ENCODE measurements around the gene CPTP.

Gene CPTP

DNA sequence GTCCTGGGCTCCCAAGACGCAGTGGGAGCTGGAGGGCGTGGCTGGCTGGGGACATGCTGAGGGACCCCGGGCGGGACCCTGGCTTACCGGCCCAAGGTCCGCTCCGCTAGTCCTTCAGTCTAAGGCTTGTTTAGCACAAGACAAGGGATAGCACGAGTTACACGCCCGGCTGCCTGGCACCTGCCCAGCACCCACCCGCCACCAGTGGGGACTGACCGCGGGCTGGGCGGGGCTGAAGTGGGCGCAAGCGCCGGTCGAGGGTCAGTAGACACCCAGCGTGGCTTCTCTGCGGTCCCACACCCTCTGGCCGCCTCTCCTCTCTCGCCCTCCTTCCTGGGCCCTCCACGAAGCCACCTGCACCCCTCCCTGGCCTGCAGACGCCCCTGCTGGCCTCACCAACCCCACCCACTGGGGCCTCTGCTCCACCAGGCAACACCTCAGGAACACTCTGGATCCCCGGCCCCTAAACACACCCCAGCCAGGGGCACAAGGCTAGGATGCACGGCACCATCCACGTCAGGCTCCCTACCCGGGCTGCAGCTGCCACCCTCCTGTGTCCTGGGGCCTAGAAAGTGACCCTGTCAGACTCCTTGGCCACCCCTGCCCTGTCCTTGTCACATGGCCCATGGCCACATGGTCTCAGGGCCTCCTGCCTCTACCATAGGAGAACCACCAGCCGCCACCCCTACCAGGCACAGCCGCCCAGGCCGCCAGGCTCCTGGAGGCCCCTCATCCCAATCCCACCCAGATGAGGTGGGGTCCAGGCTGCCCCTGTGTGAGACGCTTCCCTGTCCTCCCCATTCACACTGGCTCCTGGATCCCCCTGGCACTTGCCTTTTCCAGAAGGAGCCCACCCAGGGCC is 12.6 kb downstream of the CPTP start:
- DNase-seq = no peak

GRCh38 chr1:1337793-1338147 is 13.2 kb downstream of the CPTP start:
- DNase-seq = no peak

DNA sequence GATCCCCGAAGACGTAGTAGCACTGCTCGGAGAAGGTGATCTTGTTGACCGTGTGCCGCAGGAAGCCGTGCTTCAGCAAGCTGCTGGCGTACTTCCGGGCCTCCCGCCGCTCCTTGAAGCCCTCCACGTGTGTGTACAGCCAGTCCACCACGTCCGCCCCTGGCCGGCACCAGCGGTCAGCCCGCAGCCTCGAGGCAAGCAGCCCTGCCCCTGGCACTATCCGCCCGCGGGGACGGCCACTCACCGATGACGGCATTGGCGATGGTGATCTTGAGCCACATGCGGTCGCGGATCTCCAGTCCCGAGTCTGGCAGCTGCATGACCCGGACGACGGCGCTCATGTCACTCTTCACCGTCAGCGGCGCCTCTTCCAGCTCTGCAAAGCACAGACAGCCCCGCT is 13.7 kb downstream of the CPTP start:
- DNase-seq = no peak

DNA sequence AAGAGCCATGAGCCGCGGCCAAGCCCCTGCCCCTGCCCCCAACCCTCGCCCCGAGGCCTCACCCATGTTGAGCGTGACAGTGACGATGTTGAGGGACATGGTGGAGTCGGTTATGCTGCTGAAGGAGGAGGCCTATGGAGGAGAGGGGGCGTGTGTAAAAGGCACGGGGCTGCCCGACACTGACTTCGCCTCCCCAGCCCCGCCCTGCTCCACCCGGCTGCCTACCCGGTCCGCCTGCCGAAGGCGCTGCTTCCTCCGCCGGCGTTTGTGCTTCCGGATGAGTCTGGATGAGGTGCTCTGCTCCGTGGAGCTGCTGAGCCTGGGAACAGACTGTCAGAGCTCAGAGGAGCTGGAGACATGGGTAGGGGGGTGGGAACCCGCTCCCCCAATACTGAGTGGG is 15.6 kb downstream of the CPTP start:
- DNase-seq = no peak

- DNase-seq = no peak
Observed at GRCh38 chr1:1340791-1341548, 16.4 kb downstream of the CPTP start.

DNA sequence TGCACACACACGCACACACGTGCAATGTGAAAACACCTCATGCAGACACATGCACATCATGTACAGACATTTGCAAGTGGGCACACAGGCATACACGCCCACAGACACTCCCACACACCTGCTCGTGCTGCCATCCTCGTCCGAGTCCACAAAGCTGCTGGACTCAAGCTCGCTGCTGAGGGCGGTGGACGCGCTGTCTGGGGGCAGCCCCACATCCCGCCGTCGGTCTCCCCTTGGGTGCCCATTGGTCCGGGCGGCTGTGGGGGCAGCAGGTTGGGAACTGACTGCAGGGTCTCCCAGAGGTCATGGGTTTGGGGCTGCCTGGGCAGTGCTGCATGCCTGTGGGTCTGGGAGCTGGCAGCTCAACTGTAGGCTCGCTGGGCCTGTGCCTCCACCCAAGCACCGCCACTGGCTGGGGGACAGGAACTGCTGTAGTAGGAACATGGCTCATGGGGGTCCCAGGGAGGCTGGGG is 17.0 kb downstream of the CPTP start:
- no peak for DNase-seq

GRCh38 chr1:1342061-1342562 is 17.5 kb downstream of the CPTP start:
- no peak for DNase-seq

DNA sequence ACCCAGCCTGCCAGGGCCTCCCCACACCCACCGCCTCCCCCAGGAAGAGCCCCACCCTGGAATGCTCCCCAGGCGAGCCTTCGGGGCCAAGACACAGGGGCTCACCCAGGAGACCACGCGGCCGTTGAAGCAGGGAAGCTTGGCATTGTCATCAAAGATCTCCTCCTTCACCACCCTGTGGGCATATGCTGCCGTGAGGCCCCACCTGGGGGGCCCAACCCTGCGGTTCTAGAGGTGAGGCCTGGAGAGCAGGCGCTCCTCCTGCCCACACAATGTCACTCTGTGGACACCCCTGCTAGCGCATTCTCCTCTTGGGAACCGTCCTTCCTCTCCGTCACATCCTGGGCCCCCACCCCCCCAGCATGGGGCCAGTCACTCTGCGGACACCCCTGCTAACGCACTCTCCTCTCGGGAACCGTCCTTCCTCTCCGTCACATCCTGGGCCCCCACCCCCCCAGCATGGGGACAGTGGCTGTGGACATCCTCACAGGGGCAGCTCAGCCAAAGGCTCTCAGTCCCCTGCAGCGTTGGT is 18.0 kb downstream of the CPTP start:
- DNase-seq = no peak

GRCh38 chr1:1343811-1344421 is 19.3 kb downstream of the CPTP start:
- DNase-seq = no peak

DNA sequence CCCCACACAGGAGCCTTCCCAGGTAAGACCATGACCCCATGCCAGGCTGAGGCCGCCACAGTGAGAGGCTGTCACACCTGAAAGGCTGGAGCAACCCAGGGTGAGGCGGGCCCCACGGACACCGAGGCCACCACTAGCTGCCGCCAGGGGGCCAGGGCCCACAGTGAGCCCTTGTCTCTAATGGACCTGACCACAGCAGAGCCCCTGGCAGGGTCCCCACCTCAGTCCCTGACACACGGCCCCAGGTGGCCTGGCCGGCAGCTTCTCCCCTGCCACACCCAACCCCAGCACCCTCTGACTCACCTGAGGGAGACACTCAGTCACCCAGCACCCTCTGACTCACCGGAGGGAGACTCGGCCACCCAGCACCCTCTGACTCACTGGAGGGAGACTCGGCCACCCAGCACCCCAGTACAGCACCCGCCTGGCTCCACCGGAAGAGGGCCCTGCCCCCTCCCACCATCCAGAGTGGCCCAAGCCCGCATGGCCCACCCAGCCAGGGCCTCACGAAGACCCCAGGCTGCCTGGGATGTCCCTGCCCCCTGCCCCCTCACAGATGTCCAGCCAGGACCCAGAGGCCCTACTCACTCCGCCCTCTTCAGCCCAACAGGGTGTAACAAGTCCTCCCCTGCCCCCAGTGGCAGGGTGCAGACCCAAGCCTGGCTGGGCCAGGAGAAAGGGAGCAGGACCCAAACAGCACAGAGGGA is 20.2 kb downstream of the CPTP start:
- DNase-seq = no peak

GRCh38 chr1:1345384-1345783 is 20.8 kb downstream of the CPTP start:
- DNase-seq = no peak

DNA sequence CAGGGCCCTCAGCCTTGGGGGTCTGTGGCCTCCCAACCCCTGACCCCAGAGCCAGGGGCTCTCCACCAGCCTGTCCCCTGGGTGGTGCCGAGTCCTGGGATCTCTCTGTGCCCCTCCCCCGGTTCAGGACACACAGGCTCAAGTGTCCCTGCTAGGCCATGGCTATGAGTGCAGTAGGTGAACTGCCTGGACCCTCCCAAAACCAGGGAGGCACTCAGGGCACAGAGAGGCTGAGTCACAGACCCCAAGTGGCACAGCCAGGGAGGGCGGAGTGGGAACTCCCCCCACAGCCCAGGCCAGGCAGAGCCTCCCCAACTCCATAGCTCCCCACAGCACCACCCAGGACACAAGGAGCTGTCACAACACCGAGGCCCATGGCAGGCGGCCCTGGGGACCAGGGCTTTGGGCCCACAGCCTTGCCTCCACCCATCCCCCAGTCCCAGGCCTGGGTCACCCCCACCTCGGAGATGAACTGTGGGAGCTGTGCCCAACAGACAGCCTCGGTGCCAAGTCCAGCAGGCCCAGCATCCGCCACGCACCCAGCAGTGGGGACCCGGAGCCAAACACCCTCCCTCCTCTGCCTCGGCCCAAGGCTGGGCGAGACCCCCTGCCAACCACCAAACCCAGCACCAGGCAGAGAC is 21.4 kb downstream of the CPTP start:
- no peak for DNase-seq

DNA sequence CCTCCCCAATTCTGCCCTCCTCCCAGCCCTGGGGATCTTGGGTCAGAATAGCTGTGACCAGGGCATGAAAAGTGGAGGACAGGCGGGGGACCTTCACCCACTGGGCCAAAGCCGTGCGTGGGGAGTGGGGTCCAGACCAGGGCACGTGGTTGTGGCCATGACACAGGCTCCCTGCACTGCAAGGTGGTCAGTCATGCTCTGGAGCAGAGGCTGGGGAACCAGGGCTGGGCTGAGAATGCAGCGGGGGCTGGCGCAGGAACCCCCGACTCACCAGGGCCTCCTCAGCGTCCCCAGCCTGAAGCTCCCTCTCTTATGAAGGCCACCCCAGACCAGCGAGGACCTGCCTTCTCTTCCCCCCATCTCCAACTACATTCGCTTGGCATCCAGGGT is 21.9 kb downstream of the CPTP start:
- no peak for DNase-seq

DNA sequence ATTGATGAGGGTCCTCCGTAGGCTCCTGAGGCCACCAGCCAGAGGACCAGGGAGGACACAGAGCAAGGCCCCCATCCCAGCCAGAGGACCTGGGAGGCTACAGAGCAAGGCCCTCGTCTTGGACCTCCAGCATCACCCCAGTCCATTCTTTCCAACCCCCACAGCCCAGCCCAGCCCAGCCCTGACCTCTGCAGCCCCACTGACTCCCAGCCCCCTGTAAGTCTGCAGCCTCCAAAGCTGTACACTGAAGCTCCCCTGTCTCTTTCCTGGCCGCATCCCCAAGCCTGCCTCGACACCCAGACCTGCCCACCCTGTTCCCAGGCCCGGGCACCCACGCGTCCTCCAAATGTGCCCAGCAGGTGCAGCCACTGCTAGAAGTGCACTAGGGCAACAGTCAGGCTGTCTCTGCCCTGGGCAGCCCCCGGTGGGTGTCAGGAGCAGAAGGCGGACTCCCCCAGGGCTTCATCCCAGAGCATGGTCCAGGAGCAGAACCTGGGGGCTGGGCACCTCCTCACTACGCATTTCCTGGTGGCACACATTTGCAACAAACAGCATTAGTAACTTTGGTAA is 22.5 kb downstream of the CPTP start:
- DNase-seq = no peak

- DNase-seq = no peak
Observed at GRCh38 chr1:1347663-1348419, 23.2 kb downstream of the CPTP start.

DNA sequence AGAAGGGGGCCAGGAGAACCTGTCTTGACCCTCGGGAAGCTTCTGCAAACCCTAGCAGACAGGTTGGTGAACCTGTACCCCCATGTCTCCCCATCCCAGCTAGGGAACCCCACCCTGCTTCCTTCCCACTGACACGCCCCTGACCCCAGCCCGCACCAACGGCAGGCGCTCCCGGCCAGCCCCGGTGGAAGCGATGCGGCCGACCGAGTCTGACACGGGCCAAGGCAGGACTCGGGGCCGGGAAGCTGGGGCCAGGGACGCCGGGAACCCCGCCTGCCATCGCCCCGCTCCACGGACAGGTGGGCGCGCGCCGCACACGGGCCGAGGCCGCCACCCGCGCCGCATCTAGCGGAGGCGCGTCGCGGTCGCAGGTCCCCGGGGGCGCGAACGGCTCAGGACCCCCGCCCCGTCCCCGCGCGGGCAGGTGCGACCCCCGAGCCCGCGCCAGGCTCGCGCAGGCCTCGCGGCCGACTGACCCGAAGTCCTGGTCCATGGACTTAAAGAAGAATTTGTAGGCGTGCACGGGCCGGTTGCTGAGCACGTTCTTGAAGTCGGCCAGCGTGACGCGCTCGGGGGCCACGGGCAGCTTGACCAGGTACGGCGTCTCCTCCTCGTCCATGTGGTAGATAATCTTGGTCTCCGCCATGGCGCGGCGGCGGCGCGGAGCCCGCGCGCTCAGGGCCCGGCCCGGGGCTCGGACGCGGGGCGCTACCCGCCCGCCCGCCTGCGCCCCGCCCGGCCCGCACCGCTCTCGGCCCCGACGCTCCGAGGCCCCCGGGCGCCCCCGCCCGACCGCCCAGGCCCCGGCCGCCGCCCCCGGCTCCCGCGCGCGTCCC is 24.0 kb downstream of the CPTP start:
- DNase-seq = no peak

DNA sequence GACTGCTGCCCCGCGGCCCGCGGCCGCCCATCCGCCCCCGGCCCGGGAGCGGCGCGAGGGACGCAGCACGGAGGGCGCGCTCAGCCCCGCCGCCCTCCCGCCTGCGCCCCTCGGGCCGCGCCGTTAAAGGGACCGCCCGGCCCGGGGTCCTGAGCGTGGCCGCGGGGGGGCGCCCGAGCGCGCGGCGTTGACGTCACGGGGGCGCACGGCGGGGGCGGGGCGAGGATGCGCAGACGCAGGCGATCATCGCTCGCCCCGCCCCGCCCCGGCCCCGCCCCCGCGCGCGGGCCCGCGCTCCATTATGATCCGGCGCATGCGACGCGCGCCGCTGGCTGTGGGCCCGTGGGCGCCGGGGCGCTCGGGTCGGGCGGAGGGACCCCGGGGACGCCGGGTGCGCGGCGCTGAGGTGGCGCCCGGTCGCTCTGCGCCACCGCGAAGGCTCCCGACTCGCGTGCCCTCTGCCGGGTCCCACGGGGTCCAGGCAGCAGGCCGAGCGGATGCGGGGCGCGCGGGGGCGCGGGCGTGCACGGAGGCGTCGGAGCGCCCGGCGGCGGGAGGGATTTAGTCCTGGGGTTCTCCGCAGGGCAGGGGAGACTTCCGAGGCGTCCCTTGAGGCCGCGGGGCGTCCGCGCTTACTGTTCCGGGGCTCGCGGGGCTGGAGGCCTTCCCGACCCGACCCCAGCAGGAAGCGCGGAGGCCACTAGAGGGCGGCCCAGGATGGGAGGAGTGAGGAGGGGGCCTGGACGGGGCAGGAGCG is 24.8 kb downstream of the CPTP start, which contains the start of gene DVL1:
Gene DVL1, minus strand, starts transcription at position 163 of the 757 bp plus-strand sequence. CDS start 353 bp downstream, outside the sequence.
- DNase-seq = peak; percentile 60

GRCh38 chr1:1351511-1352427 is 27.2 kb downstream of the CPTP start:
- no peak for DNase-seq

Measured in NCI-H2171 treated with DMSO at 0.1 percent for 48 hours (cell line).